ENCODE measurements around the gene SRMS.

DNA sequence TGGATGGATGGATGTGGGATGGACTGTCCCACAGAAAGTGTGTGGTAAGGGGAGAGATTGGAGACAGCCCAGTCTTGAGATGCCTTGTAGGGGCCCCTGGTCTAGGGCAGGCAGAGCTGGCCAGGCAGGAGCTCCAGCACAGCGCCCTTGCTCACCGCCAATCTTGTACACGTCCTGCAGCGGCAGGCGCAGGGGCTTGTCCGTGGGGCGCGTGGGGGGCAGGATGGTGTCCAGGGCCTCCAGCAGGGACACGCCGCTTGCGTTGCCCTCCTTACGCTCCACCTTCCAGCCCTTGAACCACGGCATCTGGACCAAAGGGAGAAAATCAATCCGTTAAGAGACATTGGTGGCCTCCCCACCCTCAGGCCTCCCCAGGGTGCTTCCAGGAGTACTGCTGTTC, 54.6 kb downstream of the SRMS start:
- TF ChIP-seq, protein P1, sequence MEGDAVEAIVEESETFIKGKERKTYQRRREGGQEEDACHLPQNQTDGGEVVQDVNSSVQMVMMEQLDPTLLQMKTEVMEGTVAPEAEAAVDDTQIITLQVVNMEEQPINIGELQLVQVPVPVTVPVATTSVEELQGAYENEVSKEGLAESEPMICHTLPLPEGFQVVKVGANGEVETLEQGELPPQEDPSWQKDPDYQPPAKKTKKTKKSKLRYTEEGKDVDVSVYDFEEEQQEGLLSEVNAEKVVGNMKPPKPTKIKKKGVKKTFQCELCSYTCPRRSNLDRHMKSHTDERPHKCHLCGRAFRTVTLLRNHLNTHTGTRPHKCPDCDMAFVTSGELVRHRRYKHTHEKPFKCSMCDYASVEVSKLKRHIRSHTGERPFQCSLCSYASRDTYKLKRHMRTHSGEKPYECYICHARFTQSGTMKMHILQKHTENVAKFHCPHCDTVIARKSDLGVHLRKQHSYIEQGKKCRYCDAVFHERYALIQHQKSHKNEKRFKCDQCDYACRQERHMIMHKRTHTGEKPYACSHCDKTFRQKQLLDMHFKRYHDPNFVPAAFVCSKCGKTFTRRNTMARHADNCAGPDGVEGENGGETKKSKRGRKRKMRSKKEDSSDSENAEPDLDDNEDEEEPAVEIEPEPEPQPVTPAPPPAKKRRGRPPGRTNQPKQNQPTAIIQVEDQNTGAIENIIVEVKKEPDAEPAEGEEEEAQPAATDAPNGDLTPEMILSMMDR (IDR thresholded peaks at IDR 0.05) = no peak
- TF ChIP-seq POLR2A (IDR thresholded peaks at IDR 0.05) = no peak
